MM.1S (cell line): ENCODE data around the gene EVX2.

ENCODE experiments used
- DNase-seq: peaks from one replicate; pipeline ENCODE4 v3.0.0-alpha.2; 2015
- H2AFZ ChIP-seq: fragments of 300-600 bp; sonication (generic); 2 replicates; pipeline ENCODE4 v1.6.0; 2016; ENCODE audit warnings: antibody characterized with exemption, low read length
- H3F3A ChIP-seq: fragments of 300-600 bp; sonication (generic); 2 replicates; pipeline ENCODE4 v1.6.1; 2016; ENCODE audit warnings: mild to moderate bottlenecking, antibody characterized with exemption, low read length, moderate library complexity, mixed read lengths; ENCODE audit not compliant: insufficient read depth
- H3K27ac ChIP-seq: fragments of 300-600 bp; sonication (generic); 2 replicates; pipeline ENCODE4 v1.5.1; 2016; ENCODE audit warnings: mild to moderate bottlenecking, low read length
- H3K27me3 ChIP-seq: fragments of 300-600 bp; sonication (generic); replicated peaks from 2 replicates; pipeline ENCODE4 v1.6.0; 2016; ENCODE audit warnings: low read length; ENCODE audit not compliant: insufficient read depth
- H3K36me3 ChIP-seq: fragments of 300-600 bp; sonication (generic); replicated peaks from 2 replicates; pipeline ENCODE4 v1.6.1; 2016; ENCODE audit warnings: mild to moderate bottlenecking, low read length, mixed read lengths; ENCODE audit not compliant: insufficient read depth
- H3K4me1 ChIP-seq: fragments of 300-600 bp; sonication (generic); 2 replicates; pipeline ENCODE4 v1.6.1; 2016; ENCODE audit warnings: low read length, mixed read lengths
- H3K4me2 ChIP-seq: fragments of 300-600 bp; sonication (generic); 2 replicates; pipeline ENCODE4 v1.6.0; 2016; ENCODE audit warnings: low read depth, low read length
- H3K4me3 ChIP-seq: fragments of 300-600 bp; sonication (generic); 2 replicates; pipeline ENCODE4 v1.5.1; 2016; ENCODE audit warnings: low read length, mixed read lengths
- H3K79me2 ChIP-seq: fragments of 300-600 bp; sonication (generic); 2 replicates; pipeline ENCODE4 v1.6.1; 2016; ENCODE audit warnings: mixed run types, low read length, mixed read lengths
- H3K9ac ChIP-seq: fragments of 300-600 bp; sonication (generic); 2 replicates; pipeline ENCODE4 v1.6.1; 2016; ENCODE audit warnings: low read length, mixed read lengths
- H3K9me2 ChIP-seq: fragments of 300-600 bp; sonication (generic); replicated peaks from 2 replicates; pipeline ENCODE4 v1.6.1; 2016; ENCODE audit warnings: mild to moderate bottlenecking, low read length, mixed read lengths; ENCODE audit not compliant: insufficient read depth
- H3K9me3 ChIP-seq: fragments of 300-600 bp; sonication (generic); replicated peaks from 2 replicates; pipeline ENCODE4 v1.6.1; 2016; ENCODE audit warnings: mild to moderate bottlenecking, low read length, mixed read lengths; ENCODE audit not compliant: insufficient read depth
- H4K20me1 ChIP-seq: fragments of 300-600 bp; sonication (generic); 2 replicates; pipeline ENCODE4 v1.6.1; 2016; ENCODE audit warnings: mild to moderate bottlenecking, low read length, moderate library complexity, mixed read lengths; ENCODE audit not compliant: insufficient read depth
- CTCF ChIP-seq: fragments of 300-600 bp; sonication (generic); IDR thresholded peaks from 2 replicates; pipeline ENCODE4 v1.5.1; 2016; ENCODE audit warnings: antibody characterized with exemption, low read length, mixed read lengths
- EZH2 ChIP-seq: fragments of 300-600 bp; sonication (generic); optimal IDR thresholded peaks from 2 replicates; pipeline ENCODE3; 2017; ENCODE audit warnings: low read depth, mild to moderate bottlenecking, antibody characterized with exemption, low read length, mixed read lengths
- EZH2phosphoT487 ChIP-seq: fragments of 300-600 bp; sonication (generic); IDR thresholded peaks from 2 replicates; pipeline ENCODE4 v1.6.1; 2018; ENCODE audit warnings: antibody characterized with exemption, low read length

The EVX2 gene

DNA sequence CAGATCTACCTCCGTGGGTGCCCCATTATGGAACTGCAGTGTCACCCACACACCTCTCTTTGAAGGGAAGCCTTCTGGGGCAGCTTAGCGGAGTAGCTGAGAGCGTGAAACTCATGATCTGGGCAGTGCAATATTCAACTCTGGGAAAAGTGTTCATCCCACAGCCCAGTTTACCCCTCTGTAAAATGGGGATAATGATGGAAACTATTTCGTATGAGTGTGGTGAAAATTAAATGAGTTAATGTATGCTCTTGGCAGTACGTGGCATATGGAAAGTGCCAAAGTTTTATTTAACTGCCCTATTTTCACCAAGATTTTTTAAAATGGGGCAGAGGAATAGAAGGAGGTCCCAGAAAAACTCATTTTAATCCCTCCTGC, 11.5 kb downstream of the EVX2 start:
- TF ChIP-seq EZH2phosphoT487 (no peak), EZH2 (no peak), CTCF (no peak)

DNA sequence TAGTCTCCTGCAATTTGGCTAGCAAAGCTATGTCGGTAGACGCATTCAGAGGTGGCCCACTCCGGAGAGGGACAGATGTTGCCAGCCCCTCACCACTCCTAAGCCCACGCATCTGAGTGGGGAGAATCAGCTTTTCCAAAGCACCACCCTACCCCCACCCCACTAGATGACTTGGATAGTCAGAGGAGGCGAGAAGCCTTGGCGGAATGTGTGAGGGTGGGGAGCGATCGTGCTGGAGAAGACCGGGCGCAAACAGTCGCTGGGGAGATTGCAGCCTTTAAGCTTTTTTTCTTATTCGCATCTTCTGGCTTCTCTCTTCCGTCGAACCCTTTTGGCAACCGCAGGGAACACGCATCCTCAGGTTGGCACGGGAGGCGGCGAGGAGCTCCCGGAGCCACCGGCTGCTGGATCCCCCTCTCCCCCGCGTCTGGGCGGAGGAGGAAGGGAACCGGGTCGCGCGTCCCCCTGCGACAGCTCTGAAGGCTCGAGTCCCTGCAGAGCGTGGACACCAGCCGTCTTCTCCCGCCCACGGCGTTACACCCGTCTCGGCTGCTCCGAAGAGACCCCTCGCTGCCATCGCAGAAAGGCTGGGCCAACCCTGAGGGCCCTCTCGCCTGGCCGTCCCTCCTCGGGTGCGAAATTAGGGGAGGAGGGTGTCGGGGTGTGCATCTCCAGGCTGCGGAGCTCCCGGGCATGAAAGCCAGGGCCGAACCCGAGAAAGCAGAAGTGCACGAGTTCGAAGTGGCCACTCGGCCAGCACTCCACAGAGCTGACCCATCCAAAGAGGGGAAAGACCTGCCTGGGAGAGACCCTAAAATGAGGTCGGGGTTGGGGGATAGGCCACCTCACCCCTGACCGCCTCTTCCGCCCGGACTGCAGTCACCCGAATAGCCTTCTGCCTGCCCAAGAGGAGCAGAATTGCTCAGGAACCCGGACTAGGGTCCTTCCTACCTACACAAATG, 12.2 kb downstream of the EVX2 start:
- Histone ChIP-seq H2AFZ (no peak overlapping the region), H4K20me1 (no peaks in the 10 kb centered on the region), H3K27ac (no peak overlapping the region), H3K4me1 (no peaks in the 10 kb centered on the region), H3K9me3 (no peaks in the 10 kb centered on the region), H3K36me3 (no peaks in the 10 kb centered on the region), H3K9me2 (no peaks in the 10 kb centered on the region), H3K4me2 (no peak overlapping the region), H3F3A (no peaks in the 10 kb centered on the region), H3K9ac (no peak overlapping the region), H3K27me3 (no peaks in the 10 kb centered on the region), H3K79me2 (no peaks in the 10 kb centered on the region), H3K4me3 (no peak overlapping the region)
- no peak for TF ChIP-seq EZH2phosphoT487
- no peak for TF ChIP-seq EZH2
- TF ChIP-seq CTCF, result no peak
- DNase-seq, result no peak

More for the DNA sequence above, 11.5 kb downstream of the EVX2 start:
- H3K79me2 ChIP-seq, result no peaks in the 10 kb centered on the region
- H3F3A ChIP-seq, result no peaks in the 10 kb centered on the region
- no peak for DNase-seq
- H3K27ac ChIP-seq, result no peak overlapping the region
- H3K4me3 ChIP-seq, result no peak overlapping the region
- H2AFZ ChIP-seq, result no peak overlapping the region
- H3K9me2 ChIP-seq, result no peaks in the 10 kb centered on the region
- H3K4me2 ChIP-seq, result no peak overlapping the region
- no peaks in the 10 kb centered on the region for H3K36me3 ChIP-seq
- H4K20me1 ChIP-seq, result no peaks in the 10 kb centered on the region
- no peaks in the 10 kb centered on the region for H3K4me1 ChIP-seq
- H3K27me3 ChIP-seq, result no peaks in the 10 kb centered on the region
- no peak overlapping the region for H3K9ac ChIP-seq
- H3K9me3 ChIP-seq, result no peaks in the 10 kb centered on the region

- Histone ChIP-seq H4K20me1 (no peaks in the 10 kb centered on the region), H3K9ac (no peak overlapping the region), H3F3A (no peaks in the 10 kb centered on the region), H3K27me3 (no peaks in the 10 kb centered on the region), H3K9me3 (no peaks in the 10 kb centered on the region), H3K4me3 (no peak overlapping the region), H3K4me1 (no peaks in the 10 kb centered on the region), H3K27ac (no peak overlapping the region), H3K79me2 (no peaks in the 10 kb centered on the region), H2AFZ (no peak overlapping the region), H3K4me2 (no peak overlapping the region), H3K36me3 (no peaks in the 10 kb centered on the region), H3K9me2 (no peaks in the 10 kb centered on the region)
- TF ChIP-seq EZH2, result no peak
- TF ChIP-seq CTCF, result no peak
- TF ChIP-seq EZH2phosphoT487, result no peak
- no peak for DNase-seq
Measured at GRCh38 chr2:176068419-176068832, 15.3 kb downstream of the EVX2 start.
